C4-2B (cell line): ENCODE data around the gene AFAP1L2.

Experiments used
- ZFX ChIP-seq: fragments of 450-650 bp; IDR thresholded peaks from 2 replicates; pipeline ENCODE4 v1.6.1; 2017
- TF ChIP-seq, protein P1 (sequence below): fragments of 450-650 bp; conservative IDR thresholded peaks from 2 replicates; pipeline ENCODE4 v1.5.1; 2017; ENCODE audit warnings: mild to moderate bottlenecking

DNA sequence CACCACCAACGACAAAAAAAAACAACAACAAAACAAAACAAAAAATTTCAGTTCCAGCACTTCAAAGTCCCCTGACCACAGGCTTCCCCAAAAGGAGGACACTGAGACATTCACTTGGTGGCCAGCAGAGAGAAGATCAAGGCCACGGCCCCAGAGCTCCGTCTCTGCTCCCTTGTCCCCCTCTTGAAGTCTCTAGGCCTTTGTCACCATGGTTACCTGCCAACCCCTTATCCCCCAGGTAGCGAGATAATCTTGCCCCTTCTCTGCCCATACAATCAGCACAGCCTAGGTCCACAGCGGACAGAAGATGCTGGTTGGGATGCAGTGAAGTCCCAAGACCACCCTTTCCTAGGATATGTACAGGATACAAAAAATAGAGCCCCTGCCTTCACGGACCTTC is 30.7 kb downstream of the AFAP1L2 start:
- TF ChIP-seq, protein P1, sequence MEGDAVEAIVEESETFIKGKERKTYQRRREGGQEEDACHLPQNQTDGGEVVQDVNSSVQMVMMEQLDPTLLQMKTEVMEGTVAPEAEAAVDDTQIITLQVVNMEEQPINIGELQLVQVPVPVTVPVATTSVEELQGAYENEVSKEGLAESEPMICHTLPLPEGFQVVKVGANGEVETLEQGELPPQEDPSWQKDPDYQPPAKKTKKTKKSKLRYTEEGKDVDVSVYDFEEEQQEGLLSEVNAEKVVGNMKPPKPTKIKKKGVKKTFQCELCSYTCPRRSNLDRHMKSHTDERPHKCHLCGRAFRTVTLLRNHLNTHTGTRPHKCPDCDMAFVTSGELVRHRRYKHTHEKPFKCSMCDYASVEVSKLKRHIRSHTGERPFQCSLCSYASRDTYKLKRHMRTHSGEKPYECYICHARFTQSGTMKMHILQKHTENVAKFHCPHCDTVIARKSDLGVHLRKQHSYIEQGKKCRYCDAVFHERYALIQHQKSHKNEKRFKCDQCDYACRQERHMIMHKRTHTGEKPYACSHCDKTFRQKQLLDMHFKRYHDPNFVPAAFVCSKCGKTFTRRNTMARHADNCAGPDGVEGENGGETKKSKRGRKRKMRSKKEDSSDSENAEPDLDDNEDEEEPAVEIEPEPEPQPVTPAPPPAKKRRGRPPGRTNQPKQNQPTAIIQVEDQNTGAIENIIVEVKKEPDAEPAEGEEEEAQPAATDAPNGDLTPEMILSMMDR = no peak
- no peak for TF ChIP-seq ZFX
